NCI-H2171 treated with DMSO at 0.1 percent for 48 hours (cell line): Measurements from ENCODE around the gene PPIL4.
"Not testable (repeated sequence)": the region's sequence is repeated elsewhere in the genome, so short reads cannot be mapped to it uniquely, and the experiment has no call there.

Source experiments
- DNase-seq: peaks from one replicate; lab custom pipeline; 2025; lab: John Stamatoyannopoulos, UW

Gene PPIL4

GRCh38 chr6:149529650-149530049 lies 16.2 kb downstream of the PPIL4 start:
- DNase-seq = no peak

- no peak for DNase-seq
Observed at GRCh38 chr6:149515494-149515893, 30.3 kb downstream of the PPIL4 start.

GRCh38 chr6:149513915-149514314 lies 31.9 kb downstream of the PPIL4 start:
- DNase-seq = no peak

GRCh38 chr6:149510793-149511512 lies 34.9 kb downstream of the PPIL4 start:
- no peak for DNase-seq

GRCh38 chr6:149508485-149508884 lies 37.4 kb downstream of the PPIL4 start:
- no peak for DNase-seq

GRCh38 chr6:149503872-149504271 lies 42.0 kb downstream of the PPIL4 start:
- no peak for DNase-seq

- DNase-seq = no peak
Observed at GRCh38 chr6:149503276-149503675, 42.6 kb downstream of the PPIL4 start.

GRCh38 chr6:149501768-149502167 lies 44.1 kb downstream of the PPIL4 start:
- DNase-seq = no peak

GRCh38 chr6:149501201-149501600 lies 44.6 kb downstream of the PPIL4 start:
- DNase-seq = no peak

- no peak for DNase-seq
Observed at GRCh38 chr6:149500096-149500495, 45.7 kb downstream of the PPIL4 start.

GRCh38 chr6:149499066-149499465 lies 46.8 kb downstream of the PPIL4 start:
- DNase-seq = peak; percentile 58

GRCh38 chr6:149497365-149497764 lies 48.5 kb downstream of the PPIL4 start:
- DNase-seq = no peak

- DNase-seq = not testable (repeated sequence)
Observed at GRCh38 chr6:149496597-149496996, 49.2 kb downstream of the PPIL4 start.

- not testable (repeated sequence) for DNase-seq
Observed at GRCh38 chr6:149495349-149496016, 50.4 kb downstream of the PPIL4 start.

GRCh38 chr6:149494810-149495209 lies 51.0 kb downstream of the PPIL4 start:
- DNase-seq = peak; percentile 44

GRCh38 chr6:149493761-149494320 lies 52.0 kb downstream of the PPIL4 start:
- no peak for DNase-seq

- DNase-seq = no peak
Observed at GRCh38 chr6:149492798-149493343, 53.0 kb downstream of the PPIL4 start.

GRCh38 chr6:149489967-149490366 lies 55.9 kb downstream of the PPIL4 start:
- no peak for DNase-seq

- no peak for DNase-seq
Observed at GRCh38 chr6:149488815-149489214, 57.0 kb downstream of the PPIL4 start.

GRCh38 chr6:149487316-149487715 lies 58.5 kb downstream of the PPIL4 start:
- no peak for DNase-seq

- DNase-seq = no peak
Observed at GRCh38 chr6:149484733-149485700, 60.8 kb downstream of the PPIL4 start, which contains the start of gene ZC3H12D. TSS of gene ZC3H12D (minus strand) at chr6:149485014. CDS start at chr6:149474543, 10,471 bp downstream.
